Measurements from ENCODE around the gene HOXB13. TPM values are rescaled to one million over a fixed set of nuclear protein-coding genes. Genes with fewer than 3 reads are reported as not detected.
A peak's percentile ranks its signal among the peaks of the same experiment; 100 is the strongest.

HOXB13 gene
- total RNA-seq, 4 donors from 2014 or later = not detected

GRCh38 chr17:48732688-48733629, 4.4 kb upstream of the HOXB13 start:
- Histone ChIP-seq H3K27ac (no peak overlapping the region), H3K4me1 (peaks cover 23% of the 10 kb centered on the region), H3K9me3 (no peaks in the 10 kb centered on the region), H3K36me3 (no peaks in the 10 kb centered on the region), H3K27me3 (peaks cover 100% of the 10 kb centered on the region), H3K4me3 (no peak overlapping the region)
- no peak for DNase-seq (ENCODE audit: low spot score in 2 of 2)
- TF ChIP-seq CTCF (IDR thresholded peaks at IDR 0.05) (no peak), POLR2AphosphoS5 (IDR thresholded peaks at IDR 0.05) (no peak), EP300 (IDR thresholded peaks at IDR 0.05) (no peak), POLR2A (IDR thresholded peaks at IDR 0.05) (no peak)
- 8% methylated on average over 43 of the region's 50 CpGs for WGBS

- no peaks in the 10 kb centered on the region for H3K36me3 ChIP-seq
- H3K4me1 ChIP-seq = peaks cover 23% of the 10 kb centered on the region
- TF ChIP-seq CTCF (IDR thresholded peaks at IDR 0.05) (no peak), POLR2AphosphoS5 (IDR thresholded peaks at IDR 0.05) (no peak), POLR2A (IDR thresholded peaks at IDR 0.05) (no peak)
- H3K4me3 ChIP-seq = no peak overlapping the region
- H3K9me3 ChIP-seq = no peaks in the 10 kb centered on the region
- peaks cover 100% of the 10 kb centered on the region for H3K27me3 ChIP-seq
- no peak for DNase-seq (ENCODE audit: low spot score in 2 of 2)
- H3K27ac ChIP-seq = no peak overlapping the region
Observed at GRCh38 chr17:48731355-48731754, 2.8 kb upstream of the HOXB13 start.

GRCh38 chr17:48730240-48730550, 1.6 kb upstream of the HOXB13 start:
- no peaks in the 10 kb centered on the region for H3K36me3 ChIP-seq
- no peak overlapping the region for H3K27ac ChIP-seq
- no peak overlapping the region for H3K4me3 ChIP-seq
- DNase-seq (ENCODE audit: low spot score in 2 of 2) = no peak
- TF ChIP-seq EP300 (IDR thresholded peaks at IDR 0.05) (no peak), CTCF (IDR thresholded peaks at IDR 0.05) (no peak), POLR2AphosphoS5 (IDR thresholded peaks at IDR 0.05) (no peak), POLR2A (IDR thresholded peaks at IDR 0.05) (no peak)
- H3K9me3 ChIP-seq = no peaks in the 10 kb centered on the region
- peaks cover 26% of the 10 kb centered on the region for H3K4me1 ChIP-seq
- peaks cover 100% of the 10 kb centered on the region for H3K27me3 ChIP-seq
- WGBS = 41% methylated on average over 3 of the region's 3 CpGs

GRCh38 chr17:48729335-48730239, 1.0 kb upstream of the HOXB13 start:
- no peak for TF ChIP-seq CTCF (IDR thresholded peaks at IDR 0.05)
- no peak for TF ChIP-seq POLR2A (IDR thresholded peaks at IDR 0.05)
- no peak for TF ChIP-seq EP300 (IDR thresholded peaks at IDR 0.05)
- no peak for TF ChIP-seq POLR2AphosphoS5 (IDR thresholded peaks at IDR 0.05)
- H3K4me3 ChIP-seq = no peak overlapping the region
- peaks cover 32% of the 10 kb centered on the region for H3K4me1 ChIP-seq
- H3K9me3 ChIP-seq = no peaks in the 10 kb centered on the region
- 7% methylated on average over 18 of the region's 19 CpGs for WGBS
- peak in 1 of 2 donors; percentile 50 for DNase-seq (ENCODE audit: low spot score in 2 of 2)
- peaks cover 100% of the 10 kb centered on the region for H3K27me3 ChIP-seq
- no peak overlapping the region for H3K27ac ChIP-seq
- no peaks in the 10 kb centered on the region for H3K36me3 ChIP-seq

Measured in suprapubic skin (tissue), 4 donors.